GM19193 (cell line): ENCODE data around the gene CDC14A.

Experiments
- POLR2A ChIP-seq: IDR thresholded peaks from 4 replicates; pipeline ENCODE4 v1.6.1; 2011; ENCODE audit not compliant: insufficient read depth, insufficient read length; ENCODE audit errors: extremely low read depth

Gene CDC14A, protein sequence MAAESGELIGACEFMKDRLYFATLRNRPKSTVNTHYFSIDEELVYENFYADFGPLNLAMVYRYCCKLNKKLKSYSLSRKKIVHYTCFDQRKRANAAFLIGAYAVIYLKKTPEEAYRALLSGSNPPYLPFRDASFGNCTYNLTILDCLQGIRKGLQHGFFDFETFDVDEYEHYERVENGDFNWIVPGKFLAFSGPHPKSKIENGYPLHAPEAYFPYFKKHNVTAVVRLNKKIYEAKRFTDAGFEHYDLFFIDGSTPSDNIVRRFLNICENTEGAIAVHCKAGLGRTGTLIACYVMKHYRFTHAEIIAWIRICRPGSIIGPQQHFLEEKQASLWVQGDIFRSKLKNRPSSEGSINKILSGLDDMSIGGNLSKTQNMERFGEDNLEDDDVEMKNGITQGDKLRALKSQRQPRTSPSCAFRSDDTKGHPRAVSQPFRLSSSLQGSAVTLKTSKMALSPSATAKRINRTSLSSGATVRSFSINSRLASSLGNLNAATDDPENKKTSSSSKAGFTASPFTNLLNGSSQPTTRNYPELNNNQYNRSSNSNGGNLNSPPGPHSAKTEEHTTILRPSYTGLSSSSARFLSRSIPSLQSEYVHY

DNA sequence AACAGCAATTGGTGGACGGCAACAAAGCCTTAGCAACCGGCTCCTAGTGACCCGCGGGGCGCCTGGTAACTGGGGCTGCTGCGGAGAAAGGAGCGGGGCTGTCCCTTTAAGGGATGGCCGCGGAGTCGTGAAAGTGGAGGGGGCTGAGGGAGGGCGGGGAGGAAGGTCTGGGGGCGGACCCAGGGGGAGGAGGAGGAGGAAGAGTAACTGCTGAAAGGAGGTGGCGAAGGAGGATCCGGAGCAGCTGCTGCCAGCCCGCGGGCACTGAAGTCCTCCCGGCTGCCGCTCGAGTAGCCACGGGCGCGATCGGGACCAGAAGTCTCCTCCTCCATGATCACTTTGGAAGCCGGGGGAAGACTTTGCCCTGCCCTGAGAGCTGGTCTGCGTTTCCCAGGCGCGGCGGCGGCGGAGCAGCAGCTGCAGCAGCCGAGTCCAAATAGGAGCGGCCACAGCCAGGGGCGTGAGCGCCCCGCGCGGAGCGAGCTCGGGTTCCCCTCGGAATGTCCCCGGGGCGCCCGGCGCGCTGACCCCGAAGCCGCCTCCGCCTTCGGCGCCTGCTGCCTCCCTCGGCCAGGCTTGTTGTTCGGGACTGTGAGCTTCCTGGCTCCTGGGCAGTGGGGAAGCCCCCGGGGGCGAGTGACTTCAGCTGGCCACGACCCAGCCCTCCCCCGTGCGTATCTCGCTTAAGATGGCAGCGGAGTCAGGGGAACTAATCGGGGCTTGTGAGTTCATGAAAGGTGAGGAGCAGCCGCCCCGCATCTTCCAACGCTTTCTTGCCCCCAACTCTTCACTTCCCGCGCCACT lies at the start of gene CDC14A:
Gene CDC14A, plus strand, starts transcription at position 240 of the 804 bp plus-strand sequence. Its CDS starts 449 bp downstream, at position 689.
- peak; percentile 72 for TF ChIP-seq POLR2A

DNA sequence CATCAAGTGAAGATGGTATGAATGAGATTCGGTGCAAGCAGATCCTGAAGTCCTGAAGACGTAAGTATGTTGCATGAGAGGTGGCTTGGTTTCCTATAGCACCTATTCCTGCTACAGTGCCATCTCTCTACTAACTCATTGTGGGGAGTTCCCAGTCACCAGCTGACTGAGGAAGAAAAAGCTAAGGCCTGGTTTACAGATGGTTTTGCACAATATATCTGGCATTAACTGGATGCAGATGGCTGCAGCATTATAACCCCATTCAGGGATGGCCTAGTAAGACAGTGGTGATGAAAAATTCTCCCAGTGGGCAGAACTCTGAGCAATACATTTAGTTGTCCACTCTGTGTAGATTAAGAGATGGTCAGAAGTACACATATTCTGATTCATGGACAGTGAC lies 49.6 kb upstream of the CDC14A start:
- TF ChIP-seq POLR2A: no peak

DNA sequence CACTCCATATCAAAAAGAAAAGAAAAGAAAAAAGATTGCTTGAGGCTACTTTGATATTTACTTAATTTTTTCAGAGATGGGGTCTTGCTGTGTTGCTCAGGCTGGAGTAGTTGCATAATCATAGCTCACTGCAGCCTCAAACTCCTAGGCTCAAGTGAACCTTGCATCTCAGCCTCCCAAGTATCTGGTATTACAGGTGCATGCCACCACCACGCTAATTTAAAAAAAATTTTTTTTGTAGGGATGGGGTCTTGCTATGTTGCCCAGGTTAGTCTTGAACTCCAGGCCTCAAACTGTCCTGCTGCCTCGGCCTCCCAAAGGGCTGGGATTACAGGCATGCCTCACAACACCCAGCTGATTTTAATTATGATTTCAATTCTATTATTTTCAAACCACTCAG lies 48.1 kb upstream of the CDC14A start:
- TF ChIP-seq POLR2A: no peak

DNA sequence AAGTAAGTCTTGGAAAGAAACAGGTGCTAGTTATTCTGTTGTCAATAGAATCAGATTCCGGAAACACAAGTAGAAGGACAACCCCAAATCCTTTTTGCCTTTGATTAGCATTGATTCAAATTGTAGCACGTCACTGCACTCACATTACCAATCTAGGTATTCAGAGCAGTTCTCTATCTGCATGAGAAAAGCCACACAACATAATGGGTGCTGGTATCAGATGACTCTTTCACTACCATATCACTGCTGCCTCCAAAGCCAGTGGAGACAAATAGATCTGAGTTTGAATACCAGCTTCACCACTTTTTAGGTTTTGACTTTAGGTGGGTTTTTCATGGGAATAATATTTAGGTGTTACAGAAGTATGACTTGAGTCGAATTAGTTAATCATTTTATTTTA lies 47.4 kb upstream of the CDC14A start:
- TF ChIP-seq POLR2A: no peak

DNA sequence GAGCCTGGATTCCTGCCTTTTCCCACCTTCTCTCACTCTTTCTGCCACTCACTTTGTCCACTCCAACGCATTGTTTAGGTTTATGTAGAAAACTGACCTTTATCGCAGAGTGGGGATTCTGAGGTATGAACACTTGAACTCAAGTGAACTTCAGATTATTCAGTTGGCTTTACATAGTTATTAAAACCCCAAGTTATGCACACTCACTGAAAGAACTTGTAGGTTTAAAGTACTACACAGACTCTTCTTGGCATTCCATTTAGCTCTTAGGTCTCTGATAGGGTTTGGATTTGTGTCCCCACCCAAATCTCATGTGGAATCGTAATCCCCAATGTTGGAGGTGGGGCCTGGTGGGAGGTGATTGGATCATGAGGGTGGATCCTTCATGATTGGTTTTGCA lies 46.4 kb upstream of the CDC14A start:
- TF ChIP-seq POLR2A: no peak

DNA sequence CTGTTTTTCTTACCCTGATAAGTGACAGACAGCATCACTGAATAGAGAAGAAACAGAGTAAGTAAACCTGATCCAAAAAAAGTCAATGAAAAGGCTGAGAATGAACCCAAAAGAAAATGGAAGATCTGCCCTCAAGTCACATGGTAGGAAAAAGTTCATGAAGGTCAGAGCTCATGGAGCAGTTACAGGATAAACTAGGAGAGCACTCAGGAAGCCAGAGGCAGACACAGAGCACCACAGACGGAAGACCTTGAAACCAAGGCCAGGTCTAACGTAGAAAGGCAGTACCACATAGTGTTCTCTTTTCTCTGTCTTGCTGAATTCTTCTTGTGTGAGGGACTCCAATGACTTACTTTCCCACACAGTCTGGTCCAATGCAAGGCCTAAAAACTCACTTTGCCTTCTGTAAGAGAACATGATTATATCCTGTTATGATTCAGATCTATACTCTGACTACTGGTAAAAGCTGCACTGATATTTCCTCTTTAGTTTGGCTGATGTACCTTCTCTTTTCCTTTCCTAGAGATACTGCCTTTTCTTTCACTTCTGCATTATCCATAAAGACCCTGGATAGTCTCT lies 45.5 kb upstream of the CDC14A start:
- no peak for TF ChIP-seq POLR2A

DNA sequence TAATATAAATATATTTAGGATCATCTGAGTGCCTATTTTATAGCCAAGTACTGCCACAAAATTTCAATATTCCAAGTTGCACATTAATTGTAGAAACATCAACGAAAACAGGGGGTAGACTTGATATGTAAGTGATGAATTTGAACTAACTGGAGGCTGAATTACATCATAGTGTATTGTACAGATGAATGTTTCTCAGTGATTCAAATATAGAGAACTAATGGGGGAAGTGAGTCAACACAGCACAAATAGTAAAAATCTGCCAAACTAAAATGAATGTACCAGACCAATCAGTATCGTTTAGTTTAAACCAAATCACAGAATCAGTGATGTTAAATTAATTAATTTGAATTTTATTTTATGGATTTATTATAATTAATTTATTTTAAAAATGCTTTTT lies 43.5 kb upstream of the CDC14A start:
- TF ChIP-seq POLR2A: no peak

DNA sequence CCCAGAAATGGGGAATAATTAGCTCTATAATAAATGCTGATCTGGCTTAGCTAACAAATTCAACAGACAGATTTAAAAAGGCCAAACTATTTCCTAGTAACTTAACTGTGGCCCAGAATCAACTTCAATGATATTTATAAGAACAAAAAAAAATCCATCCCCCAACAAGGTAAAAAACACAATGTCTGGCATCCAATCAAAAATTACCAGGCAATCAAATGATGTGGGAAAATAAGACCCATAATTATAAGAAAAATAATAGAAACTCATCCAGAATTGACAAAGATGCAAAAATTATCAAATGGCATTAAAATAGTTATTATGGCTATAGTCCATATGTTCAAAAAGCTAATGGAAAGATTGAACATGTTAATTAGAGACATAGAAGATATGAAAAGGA lies 42.4 kb upstream of the CDC14A start:
- no peak for TF ChIP-seq POLR2A

DNA sequence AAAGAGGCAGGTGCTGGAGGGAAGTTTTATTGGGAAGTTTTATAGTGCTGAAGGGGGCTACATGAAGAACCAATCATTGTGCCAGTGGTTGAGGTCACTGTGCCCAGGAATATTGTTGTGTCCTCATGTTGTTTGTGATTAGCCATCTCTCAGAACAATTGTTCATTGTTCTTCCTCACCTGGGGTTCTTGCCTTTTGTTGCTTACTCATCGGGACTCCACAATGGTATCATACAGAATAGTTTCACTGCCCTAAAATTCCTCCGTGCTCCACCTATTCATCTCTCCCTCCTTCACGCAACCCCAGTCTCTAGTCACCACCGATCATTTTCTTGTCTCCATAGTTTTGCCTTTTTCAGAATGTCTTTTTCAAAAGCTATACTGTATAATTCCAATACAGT lies 38.9 kb upstream of the CDC14A start:
- no peak for TF ChIP-seq POLR2A

DNA sequence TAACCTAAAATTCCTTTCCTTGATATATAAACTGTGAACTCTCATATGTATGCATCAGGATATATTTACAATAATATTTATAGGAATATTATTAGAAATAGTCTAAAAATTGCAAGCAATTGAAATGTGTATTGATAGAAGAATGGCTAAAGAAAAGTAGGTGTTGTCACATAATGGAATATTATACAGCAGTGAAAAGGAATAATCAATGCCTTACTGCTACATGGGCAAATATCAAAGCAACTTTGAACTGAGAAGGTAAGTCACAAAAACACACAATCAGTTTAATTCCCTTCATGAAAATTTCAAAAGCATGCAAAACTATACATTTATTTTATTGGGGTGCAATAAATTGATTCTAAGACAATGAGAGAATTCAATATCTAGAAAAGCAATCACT lies 35.7 kb upstream of the CDC14A start:
- TF ChIP-seq POLR2A: no peak

DNA sequence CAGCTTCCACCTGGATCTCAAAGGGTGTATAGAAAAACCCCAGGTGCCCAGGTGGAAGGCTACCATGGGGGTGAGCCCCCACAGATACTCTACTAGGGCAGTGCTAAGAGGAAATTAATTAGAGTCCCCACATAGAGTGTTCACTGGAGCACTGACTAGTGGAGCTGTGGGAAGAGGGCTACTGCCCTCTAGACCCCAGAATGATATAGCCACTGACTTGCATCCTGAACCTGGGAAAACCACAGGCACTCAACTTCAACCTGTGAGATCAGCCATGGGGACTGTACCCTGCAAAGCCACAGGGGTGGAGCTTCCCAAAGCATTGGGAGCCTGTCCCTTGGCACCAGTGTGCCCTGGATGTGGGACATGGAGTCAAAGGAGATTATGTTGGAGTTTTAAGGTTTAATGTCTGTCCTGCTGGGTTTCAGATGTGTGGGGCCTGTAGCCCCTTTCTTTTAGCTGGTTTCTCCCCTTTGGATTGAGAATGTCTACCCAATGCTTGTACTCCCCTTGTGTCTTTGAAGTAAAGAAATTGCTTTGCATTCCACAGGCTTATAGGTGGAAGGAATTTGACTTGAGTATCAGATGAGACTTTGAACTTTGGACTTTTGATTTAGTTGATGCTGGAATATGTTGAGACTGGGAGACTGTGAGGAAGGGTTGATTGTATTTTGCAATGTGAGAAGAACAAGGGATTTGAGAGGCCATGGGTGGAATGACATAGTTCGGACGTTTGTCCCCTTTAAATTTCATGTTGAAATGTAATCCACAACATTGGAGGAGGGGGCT lies 31.8 kb upstream of the CDC14A start:
- no peak for TF ChIP-seq POLR2A

DNA sequence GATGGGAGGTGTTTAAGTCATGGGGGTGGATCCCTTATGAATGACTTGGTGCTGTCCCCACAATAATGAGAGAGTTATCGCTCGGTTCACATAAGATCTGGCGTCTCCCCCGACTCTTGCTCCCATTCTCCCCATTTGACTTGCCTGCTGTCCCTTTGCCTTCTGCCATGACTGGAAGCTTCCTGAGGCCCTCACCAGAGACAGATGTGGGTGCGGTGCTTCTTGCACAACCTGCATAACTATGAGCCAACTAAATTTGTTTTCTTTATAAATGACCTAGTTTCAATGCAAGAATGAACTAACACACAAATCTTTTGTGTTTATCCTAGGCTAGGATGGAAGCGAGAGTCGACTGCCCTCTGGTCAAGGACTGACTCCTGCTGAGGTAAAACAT lies 31.2 kb upstream of the CDC14A start:
- no peak for TF ChIP-seq POLR2A

DNA sequence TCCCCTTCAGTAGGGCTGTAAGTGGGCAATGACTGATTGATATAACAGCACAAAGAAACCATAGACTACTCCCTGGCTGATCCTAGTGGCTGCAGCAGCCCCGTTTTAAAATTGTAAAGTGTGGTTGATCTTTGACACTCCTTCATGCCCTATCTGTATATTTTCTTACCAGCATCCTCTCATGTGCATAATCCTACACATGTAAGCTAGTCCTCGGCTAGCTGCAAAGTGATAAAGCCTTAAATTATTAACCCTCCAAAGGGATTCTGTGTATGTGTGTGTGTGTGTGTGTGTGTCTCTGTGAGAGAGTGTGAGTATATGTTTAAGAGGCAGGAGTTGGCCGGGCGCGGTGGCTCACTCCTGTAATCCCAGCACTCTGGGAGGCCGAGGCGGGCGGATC lies 30.8 kb upstream of the CDC14A start:
- TF ChIP-seq POLR2A: no peak

DNA sequence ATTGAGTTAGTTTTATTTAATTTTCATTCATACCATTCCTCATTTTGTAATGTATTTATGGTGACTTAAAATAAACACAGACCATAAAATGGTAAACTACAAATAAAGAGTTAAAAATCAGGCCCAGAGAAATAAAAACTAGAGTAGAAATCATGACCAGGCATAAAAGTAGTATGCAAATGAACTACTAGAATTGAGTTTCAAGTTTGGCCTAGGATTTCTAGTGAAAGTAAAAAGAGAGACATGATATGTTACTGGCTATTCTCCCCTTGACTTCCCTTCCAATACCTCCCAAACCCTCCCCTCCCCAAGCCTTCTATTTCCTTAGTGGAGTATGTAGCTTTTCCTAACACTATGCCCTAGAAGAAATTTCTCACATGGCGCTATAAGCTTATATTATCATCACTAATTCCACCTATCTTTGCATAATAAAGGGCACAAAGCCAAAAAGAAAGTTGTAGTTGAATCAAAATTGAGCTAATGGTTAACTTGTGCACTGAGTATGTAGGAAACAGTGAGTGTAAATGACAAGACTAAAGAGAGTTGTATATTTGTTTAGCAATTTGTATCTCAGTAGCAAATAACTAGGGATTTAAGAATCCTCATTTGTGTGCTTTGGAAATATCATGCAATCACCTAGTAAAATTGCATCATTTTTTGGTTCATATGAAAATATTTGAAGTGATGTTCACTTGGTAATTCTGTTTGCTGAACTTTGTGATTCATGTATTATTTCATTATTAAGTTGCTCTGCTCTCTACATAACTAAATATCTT lies 29.7 kb upstream of the CDC14A start:
- TF ChIP-seq POLR2A: no peak

DNA sequence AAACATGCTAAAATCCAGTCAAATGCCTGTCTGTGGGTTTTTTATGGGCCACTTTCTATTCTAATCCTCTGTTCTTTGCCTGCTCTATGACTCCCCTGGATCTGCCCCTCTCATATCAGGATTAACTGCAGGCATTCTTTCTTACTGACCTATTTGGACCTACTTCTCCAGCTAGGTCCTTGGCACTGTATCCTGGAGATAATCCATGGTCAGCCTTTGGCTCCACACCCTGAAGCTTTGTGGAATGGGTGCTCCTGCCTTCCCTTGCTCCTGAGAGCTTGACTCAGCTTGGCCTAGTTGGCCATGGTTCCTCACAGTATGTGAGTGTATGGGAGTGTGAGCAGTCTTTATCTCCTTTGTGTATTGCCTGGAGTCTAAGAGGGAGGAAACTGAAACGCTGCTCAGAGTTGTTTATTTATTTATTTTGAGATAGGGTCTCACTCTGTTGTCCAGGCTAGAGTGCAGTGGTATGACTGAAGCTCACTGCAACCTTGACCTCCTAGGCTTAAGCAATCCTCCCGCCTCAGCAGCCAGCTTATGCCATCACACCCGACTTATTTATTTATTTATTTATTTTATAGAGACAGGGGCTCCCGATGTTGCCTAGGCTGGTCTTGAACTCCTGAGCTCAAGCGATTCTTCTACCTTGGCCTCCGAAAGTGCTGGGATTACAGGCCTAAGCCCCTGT lies 28.7 kb upstream of the CDC14A start:
- TF ChIP-seq POLR2A: no peak
